HG02759 (cell line): ENCODE measurements around the gene ATP5MC2.
A peak's percentile ranks its signal among the peaks of the same experiment; 100 is the strongest.
"Not testable (repeated sequence)": the region's sequence is repeated elsewhere in the genome, so short reads cannot be mapped to it uniquely, and the experiment has no call there.

Experiments used
- ATAC-seq: cut with Tn5 transposase; IDR thresholded peaks from one replicate; pipeline ENCODE4 v1.9.1; 2021; ENCODE audit warnings: mild to moderate bottlenecking, moderate library complexity; ENCODE audit not compliant: unreplicated experiment

The ATP5MC2 gene

GRCh38 chr12:53653595-53653994, 22.3 kb downstream of the ATP5MC2 start:
- no peak for ATAC-seq

- ATAC-seq = no peak
Measured at GRCh38 chr12:53652366-53652765, 23.5 kb downstream of the ATP5MC2 start.

- no peak for ATAC-seq
Measured at GRCh38 chr12:53651737-53652136, 24.1 kb downstream of the ATP5MC2 start.

- not testable (repeated sequence) for ATAC-seq
Measured at GRCh38 chr12:53646300-53646699, 29.6 kb downstream of the ATP5MC2 start.

GRCh38 chr12:53645165-53645564, 30.7 kb downstream of the ATP5MC2 start:
- ATAC-seq = no peak

- ATAC-seq = no peak
Measured at GRCh38 chr12:53644133-53644532, 31.8 kb downstream of the ATP5MC2 start.

GRCh38 chr12:53643232-53643979, 32.5 kb downstream of the ATP5MC2 start:
- no peak for ATAC-seq

- no peak for ATAC-seq
Measured at GRCh38 chr12:53638057-53638456, 37.8 kb downstream of the ATP5MC2 start.

- no peak for ATAC-seq
Measured at GRCh38 chr12:53636641-53637040, 39.2 kb downstream of the ATP5MC2 start.

GRCh38 chr12:53635708-53636107, 40.2 kb downstream of the ATP5MC2 start:
- ATAC-seq = not testable (repeated sequence)

GRCh38 chr12:53631721-53632120, 44.2 kb downstream of the ATP5MC2 start:
- no peak for ATAC-seq

- ATAC-seq = no peak
Measured at GRCh38 chr12:53627919-53628318, 48.0 kb downstream of the ATP5MC2 start.

GRCh38 chr12:53626702-53627169, 49.1 kb downstream of the ATP5MC2 start:
- peak; percentile 3 for ATAC-seq

GRCh38 chr12:53625946-53626701, 49.8 kb downstream of the ATP5MC2 start, which contains the start of gene ATF7:
Gene ATF7 (minus strand): TSS chr12:53626382. CDS start chr12:53601000, 25,382 bp downstream.
- ATAC-seq = peak; percentile 95

GRCh38 chr12:53625373-53625945, 50.4 kb downstream of the ATP5MC2 start:
- ATAC-seq = no peak

- ATAC-seq = no peak
Measured at GRCh38 chr12:53624956-53625355, 50.9 kb downstream of the ATP5MC2 start.

- ATAC-seq = no peak
Measured at GRCh38 chr12:53624458-53624857, 51.4 kb downstream of the ATP5MC2 start.

- ATAC-seq = no peak
Measured at GRCh38 chr12:53623548-53624385, 52.1 kb downstream of the ATP5MC2 start.

GRCh38 chr12:53622724-53623123, 53.2 kb downstream of the ATP5MC2 start:
- ATAC-seq = no peak

- no peak for ATAC-seq
Measured at GRCh38 chr12:53618275-53618674, 57.6 kb downstream of the ATP5MC2 start.

GRCh38 chr12:53617700-53618099, 58.2 kb downstream of the ATP5MC2 start:
- no peak for ATAC-seq
